Activated T-cell treated with anti-CD3 and anti-CD28 coated beads, Interleukin-2, amount 50 U/mL, for 4 hours (primary cell): ENCODE results near the gene MAPK11. TPM values are rescaled to one million over a fixed set of nuclear protein-coding genes. Genes with fewer than 3 reads are reported as not detected.

Source experiments
- ATAC-seq, 2 donors: fragments of 200-7000 bp; cut with Tn5 transposase; one replicate each; pipeline ENCODE4 v1.10.0; 2021
- DNase-seq: peaks from one replicate; pipeline ENCODE4 v3.0.0-alpha.2; 2020
- H3K27me3 Mint-ChIP-seq: one replicate; pipeline ENCODE4 v1.8.0; 2021; ENCODE audit warnings: low read depth, mixed read lengths
- H3K36me3 Mint-ChIP-seq: one replicate; pipeline ENCODE4 v1.8.0; 2022; ENCODE audit warnings: mixed read lengths; ENCODE audit not compliant: insufficient read depth
- H3K4me1 Mint-ChIP-seq: one replicate; pipeline ENCODE4 v1.8.0; 2021; ENCODE audit warnings: low read depth, mixed read lengths
- H3K4me3 Mint-ChIP-seq: one replicate; pipeline ENCODE4 v1.8.0; 2021; ENCODE audit warnings: mild to moderate bottlenecking, moderate library complexity, mixed read lengths
- H3K9me3 Mint-ChIP-seq: one replicate; pipeline ENCODE4 v1.8.0; 2021; ENCODE audit warnings: mixed read lengths
- total RNA-seq, 3 donors: library from RNA; stranded (reverse); gene quantifications; one replicate each; pipeline ENCODE4 v1.2.1, GENCODE V29; 2021

MAPK11 gene
- total RNA-seq, 3 donors from 2014 or later = 9.4 to 10.1 (median 9.8) TPM

DNA sequence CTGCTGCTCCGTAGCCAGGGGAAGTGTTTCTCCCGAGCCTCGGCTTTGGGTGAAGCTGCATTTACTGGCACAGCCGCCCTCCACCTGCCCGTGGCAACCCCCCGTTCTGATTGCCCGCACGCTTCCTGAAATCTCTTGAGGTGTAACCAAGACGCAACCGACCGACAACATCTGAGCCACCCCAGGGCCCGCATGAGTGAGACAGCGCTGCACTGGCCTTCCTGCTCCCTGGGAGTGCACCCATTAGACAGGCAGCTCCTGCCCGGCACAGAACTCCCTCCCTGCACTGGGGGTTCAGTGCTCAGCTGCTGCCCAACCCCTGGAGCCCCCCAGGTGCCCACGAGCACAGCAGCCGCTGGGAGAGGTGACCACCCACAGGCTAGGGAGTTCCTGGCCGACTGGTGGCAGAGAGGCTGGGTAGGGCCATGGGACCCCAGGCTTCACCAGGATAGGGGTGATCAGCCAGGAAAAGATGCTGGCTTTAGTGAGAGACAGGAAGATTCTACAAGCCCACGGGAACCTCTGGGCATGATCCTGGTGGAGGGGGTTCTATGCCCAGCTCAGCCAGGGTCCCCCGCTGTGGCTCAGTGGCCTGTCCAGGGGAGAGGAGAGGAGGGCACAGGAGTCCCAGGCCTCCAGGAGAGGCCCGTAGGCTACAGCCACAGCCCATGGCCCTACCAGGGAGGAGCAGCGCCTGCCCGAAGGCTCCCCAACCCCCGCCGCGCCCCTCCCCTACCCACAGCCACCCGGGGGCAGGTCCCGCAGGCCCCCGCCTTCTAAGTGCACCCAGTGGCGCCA is 22.7 kb upstream of the MAPK11 start:
- H3K4me1 Mint-ChIP-seq = peaks cover 5% of the 10 kb centered on the region
- no peaks in the 10 kb centered on the region for H3K36me3 Mint-ChIP-seq
- no peak for DNase-seq
- peaks cover 26% of the 10 kb centered on the region for H3K27me3 Mint-ChIP-seq
- H3K4me3 Mint-ChIP-seq = peak overlapping the region; percentile 16
- ATAC-seq = peak in 1 of 2 donors; percentile 19
- H3K9me3 Mint-ChIP-seq = no peaks in the 10 kb centered on the region

DNA sequence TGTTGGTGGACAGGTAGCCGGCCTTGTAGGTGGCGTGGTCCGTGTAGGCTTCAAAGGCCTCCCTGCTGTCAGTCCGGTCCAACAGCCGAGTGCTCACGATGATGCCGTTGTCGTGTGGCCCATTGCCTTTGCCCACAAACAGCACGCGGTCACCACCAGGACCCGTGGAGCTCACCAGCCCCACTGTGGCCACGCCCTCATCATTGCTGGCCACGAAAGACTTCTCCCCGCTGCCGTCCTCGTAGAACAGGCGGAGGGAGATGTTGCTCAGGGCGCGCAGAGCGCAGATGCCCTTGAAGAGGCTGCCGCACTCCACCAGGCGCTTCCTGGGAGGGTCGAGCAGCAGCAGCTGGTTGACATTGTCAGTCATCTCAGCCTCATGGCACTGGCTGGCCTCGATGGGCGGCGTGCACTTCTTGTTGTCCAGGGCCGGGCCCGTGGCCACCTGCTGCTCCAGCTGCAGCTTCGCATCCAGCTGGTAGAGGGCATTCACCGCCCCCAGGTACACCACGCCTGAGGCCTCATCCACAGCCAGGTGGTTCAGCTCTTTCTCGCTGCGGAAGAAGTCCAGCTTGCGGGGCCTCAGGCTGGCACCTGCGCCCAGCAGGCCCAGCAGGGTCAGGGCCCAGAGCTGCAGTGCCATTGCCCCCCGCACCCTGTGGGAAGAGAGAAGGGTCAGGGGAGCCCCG is 19.9 kb upstream of the MAPK11 start:
- peaks cover 5% of the 10 kb centered on the region for H3K4me1 Mint-ChIP-seq
- H3K27me3 Mint-ChIP-seq = peaks cover 19% of the 10 kb centered on the region
- no peaks in the 10 kb centered on the region for H3K9me3 Mint-ChIP-seq
- DNase-seq (no peak), ATAC-seq (no peak)
- no peak overlapping the region for H3K4me3 Mint-ChIP-seq
- H3K36me3 Mint-ChIP-seq = no peaks in the 10 kb centered on the region

DNA sequence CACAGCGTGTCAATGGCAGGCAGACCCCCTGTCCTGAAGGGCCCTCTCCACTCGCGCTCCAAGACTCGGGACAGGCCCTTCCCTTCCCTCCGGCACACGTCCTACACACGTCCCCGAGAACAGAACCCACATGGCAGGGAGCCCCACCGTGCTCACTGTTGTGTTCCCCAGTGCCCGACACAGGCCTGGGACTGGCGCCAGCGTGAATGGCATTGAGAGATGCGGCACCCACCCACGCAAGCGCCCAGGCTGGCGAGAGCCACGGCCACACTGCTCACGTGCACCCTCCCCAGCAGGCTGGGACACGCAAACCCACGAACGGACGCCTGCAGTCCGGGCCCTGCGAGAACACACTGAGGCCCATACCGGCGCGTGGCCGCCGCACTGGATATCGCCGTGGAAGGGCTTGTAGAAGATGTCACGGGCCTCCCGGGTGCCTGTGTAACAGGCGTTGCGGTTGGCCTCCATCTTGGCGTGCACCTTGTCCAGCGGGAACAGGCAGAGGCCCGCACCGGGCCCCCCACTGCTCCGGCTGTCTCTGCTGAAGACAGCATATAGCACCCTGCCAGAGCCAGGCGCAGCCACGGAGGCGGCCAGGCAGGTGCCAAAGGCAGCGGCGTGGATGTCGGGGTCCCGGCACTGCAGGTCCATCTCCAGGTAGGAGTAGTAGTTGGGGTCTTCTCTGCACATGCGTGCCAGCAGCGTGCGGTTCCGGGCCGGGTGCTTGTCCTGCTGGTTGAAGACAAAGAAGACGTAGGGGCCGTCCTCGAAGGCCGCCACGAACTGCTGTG is 19.2 kb upstream of the MAPK11 start:
- Mint-ChIP-seq H3K27me3 (peaks cover 19% of the 10 kb centered on the region), H3K9me3 (no peaks in the 10 kb centered on the region), H3K4me3 (no peak overlapping the region), H3K36me3 (no peaks in the 10 kb centered on the region), H3K4me1 (peaks cover 5% of the 10 kb centered on the region)
- no peak for DNase-seq
- ATAC-seq = no peak

DNA sequence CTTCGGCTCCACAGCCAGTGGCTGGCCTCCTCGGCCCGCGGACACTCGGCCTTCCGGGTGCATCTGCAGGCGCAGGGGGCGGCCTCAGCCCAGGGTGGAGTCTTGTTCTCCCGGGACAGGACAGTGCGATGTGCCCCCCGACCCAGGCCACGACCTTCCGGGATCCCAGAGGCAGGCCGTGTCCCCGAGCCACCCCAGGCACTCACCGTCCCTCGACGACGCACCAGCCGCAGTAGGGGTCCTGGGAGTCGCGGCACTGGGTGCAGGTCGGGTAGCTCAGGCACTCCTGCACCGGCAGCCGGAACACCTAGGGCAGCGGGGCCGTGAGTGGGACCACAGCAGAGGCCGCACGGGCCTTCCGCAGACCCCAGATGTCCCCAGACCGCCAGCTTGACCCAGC is 17.6 kb upstream of the MAPK11 start:
- DNase-seq (no peak), ATAC-seq (no peak)
- H3K4me1 Mint-ChIP-seq = peaks cover 3% of the 10 kb centered on the region
- no peaks in the 10 kb centered on the region for H3K36me3 Mint-ChIP-seq
- H3K9me3 Mint-ChIP-seq = no peaks in the 10 kb centered on the region
- H3K27me3 Mint-ChIP-seq = peaks cover 16% of the 10 kb centered on the region
- H3K4me3 Mint-ChIP-seq = no peak overlapping the region

DNA sequence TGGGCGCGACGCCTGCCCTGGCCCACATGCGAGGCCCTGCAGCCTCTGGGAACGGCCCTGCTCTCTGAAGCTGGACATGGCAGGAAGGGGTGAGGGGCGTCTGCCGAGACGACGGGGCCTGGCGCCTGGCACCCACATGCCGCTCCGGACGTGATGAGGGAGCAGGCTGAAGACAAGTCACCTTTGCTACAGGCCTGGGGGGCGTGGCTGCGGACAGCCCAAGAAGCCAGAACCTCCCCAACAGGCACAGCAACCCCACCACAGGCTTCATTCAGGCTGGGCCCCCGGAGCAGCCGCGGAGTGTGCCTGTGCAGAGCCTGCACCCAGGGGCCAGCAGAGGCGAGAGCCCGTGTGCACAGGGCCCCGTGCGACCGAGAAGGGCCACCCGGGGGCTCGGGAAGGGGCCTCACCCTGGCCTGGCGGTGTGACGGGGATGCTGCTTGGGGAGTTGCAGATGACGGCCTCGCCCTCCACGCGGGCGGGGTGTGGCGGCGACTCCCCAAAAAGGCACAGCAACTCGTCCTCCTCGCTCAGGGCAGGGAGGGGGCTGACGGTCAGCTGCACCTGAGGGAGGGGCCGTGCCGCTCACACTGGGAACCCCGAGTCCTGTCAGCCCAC is 16.6 kb upstream of the MAPK11 start:
- Mint-ChIP-seq H3K4me3 (no peak overlapping the region), H3K4me1 (no peaks in the 10 kb centered on the region), H3K36me3 (no peaks in the 10 kb centered on the region), H3K9me3 (no peaks in the 10 kb centered on the region), H3K27me3 (peaks cover 8% of the 10 kb centered on the region)
- DNase-seq (no peak), ATAC-seq (no peak)

DNA sequence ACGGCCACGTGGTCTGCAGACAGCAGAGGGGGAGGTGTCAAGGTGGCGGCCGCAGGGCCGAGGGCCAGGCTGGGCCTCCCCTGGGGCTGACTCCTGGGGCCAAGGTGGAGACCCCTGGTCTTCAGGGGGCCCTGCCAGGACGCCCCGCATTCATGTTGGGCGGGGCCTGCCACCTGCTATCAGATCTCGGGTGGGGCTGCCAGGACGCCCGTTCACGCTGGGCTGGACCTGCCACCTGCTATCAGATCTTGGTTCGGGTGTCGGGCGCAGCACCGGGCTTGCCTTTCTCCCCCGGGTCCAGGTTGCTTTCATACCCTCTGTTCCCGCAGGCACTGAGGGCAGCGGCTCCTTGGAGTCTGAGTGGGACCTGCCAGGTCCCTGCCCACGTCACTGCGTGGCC is 16.1 kb upstream of the MAPK11 start:
- Mint-ChIP-seq H3K4me1 (no peaks in the 10 kb centered on the region), H3K4me3 (no peak overlapping the region), H3K9me3 (no peaks in the 10 kb centered on the region), H3K36me3 (no peaks in the 10 kb centered on the region), H3K27me3 (peaks cover 2% of the 10 kb centered on the region)
- no peak for DNase-seq
- no peak for ATAC-seq

DNA sequence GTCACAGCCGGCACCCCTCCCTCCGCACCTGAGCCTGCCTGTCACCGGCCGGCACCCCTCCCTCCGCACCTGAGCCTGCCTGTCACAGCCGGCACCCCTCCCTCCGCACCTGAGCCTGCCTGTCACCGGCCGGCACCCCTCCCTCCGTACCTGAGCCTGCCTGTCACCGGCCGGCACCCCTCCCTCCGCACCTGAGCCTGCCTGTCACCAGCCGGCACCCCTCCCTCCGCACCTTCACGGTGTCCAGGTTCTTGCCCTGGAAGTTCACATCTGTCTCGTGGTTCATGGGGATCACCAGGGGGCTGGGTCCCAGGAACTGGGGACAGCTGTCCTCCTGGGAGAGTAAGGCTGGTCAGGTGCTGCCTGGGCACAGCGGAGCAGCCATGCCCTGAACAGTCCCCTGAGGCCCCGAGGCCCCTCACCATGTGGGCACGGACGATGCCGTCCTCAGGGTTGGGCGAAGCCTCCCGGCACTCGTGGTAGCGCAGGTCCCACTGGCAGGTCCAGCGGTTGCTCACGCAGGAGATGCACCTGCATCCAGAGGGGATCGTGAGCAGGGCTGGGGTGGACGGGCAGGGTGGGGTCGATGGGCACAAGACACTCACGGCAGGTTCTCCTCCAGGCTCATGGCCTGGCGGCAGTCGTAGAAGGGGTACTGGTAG is 15.5 kb upstream of the MAPK11 start:
- no peak for DNase-seq
- no peak overlapping the region for H3K4me3 Mint-ChIP-seq
- H3K9me3 Mint-ChIP-seq = no peaks in the 10 kb centered on the region
- H3K4me1 Mint-ChIP-seq = no peaks in the 10 kb centered on the region
- no peaks in the 10 kb centered on the region for H3K36me3 Mint-ChIP-seq
- no peaks in the 10 kb centered on the region for H3K27me3 Mint-ChIP-seq
- ATAC-seq = no peak

DNA sequence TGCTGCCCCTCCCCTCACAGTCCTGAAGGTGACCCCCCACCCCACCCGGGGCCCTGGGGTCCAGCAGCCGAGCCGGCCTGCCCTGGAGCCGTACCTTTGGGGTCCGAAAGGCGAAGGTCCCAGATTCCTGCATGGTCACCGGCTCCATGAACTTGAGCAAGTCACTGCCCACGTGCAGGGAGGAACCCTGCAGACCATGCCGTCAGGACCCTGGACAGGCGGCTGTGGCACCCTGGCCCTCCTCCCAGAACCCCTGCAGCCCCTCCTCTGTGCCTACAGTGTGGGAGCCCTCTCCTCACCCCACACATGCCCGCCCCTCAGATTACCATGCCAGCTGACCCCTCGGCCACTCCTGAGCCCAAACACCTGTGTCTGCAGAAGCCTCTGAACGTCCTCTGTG is 14.3 kb upstream of the MAPK11 start:
- Mint-ChIP-seq H3K4me3 (no peak overlapping the region), H3K4me1 (no peaks in the 10 kb centered on the region)
- no peak for ATAC-seq

DNA sequence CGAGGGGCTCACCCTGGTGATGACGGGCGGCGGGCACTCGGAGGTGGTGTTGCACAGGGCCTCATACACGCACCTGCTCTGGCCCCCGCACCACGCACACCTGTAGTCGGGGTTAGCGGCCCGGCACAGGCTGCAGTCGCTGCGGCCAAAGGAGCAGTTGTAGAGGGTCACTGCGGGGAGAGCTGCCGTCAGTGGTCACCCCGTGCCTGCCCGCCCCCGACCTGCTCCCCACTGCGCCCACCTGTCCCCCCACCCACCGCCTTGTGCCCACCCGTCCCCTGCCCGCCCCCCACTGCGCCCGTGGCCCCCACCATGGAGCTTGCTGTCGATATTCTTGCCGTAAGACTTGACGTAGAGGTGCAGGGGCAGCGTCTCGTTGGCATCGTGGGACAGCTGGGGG is 13.6 kb upstream of the MAPK11 start:
- Mint-ChIP-seq H3K36me3 (no peaks in the 10 kb centered on the region), H3K27me3 (no peaks in the 10 kb centered on the region), H3K4me1 (no peaks in the 10 kb centered on the region), H3K4me3 (no peak overlapping the region), H3K9me3 (no peaks in the 10 kb centered on the region)
- ATAC-seq (no peak), DNase-seq (no peak)

More for the DNA sequence above, 14.3 kb upstream of the MAPK11 start:
- no peaks in the 10 kb centered on the region for H3K36me3 Mint-ChIP-seq
- no peak for DNase-seq
- no peaks in the 10 kb centered on the region for H3K9me3 Mint-ChIP-seq
- H3K27me3 Mint-ChIP-seq = no peaks in the 10 kb centered on the region

DNA sequence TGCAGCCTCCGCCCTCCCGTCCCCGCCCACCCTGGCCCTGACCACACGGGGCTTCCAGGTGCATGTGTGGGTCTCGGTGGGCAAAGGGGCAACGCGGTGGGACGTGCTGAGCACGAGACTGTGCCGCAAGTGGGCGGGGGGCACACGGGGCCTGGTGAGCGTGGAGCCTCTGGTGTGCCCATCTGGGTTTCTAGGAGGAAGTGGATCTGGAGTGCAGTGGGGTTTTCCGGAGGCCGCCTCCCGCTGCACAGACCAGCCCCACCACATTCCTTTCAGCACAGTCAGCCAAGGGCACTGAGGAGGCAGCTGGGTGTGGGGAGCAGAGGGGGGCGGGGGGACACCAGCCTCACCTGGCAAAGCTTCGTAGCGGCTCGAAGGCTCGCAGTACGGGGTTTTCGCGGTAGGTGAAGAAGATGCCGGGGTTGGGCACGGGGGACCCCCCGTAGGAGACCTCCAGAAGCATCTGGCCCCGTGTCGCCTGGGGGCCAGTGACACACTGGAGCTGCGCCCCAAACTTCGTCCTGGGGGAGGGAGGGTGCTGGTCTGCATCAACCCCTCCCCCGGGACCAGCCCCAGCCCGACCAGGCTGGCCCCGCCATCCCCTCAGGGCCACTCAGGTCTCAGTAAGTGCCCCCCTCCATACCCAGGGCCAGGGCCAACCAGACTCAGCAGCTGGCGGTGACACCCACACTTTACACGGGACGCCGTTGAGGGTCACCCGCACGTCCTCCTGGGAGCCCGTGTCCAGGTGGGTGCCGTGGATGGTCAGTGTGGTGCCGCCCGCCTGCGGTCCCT is 12.4 kb upstream of the MAPK11 start:
- Mint-ChIP-seq H3K36me3 (no peaks in the 10 kb centered on the region), H3K27me3 (no peaks in the 10 kb centered on the region), H3K4me3 (no peak overlapping the region), H3K9me3 (no peaks in the 10 kb centered on the region), H3K4me1 (no peaks in the 10 kb centered on the region)
- DNase-seq (no peak), ATAC-seq (no peak)

DNA sequence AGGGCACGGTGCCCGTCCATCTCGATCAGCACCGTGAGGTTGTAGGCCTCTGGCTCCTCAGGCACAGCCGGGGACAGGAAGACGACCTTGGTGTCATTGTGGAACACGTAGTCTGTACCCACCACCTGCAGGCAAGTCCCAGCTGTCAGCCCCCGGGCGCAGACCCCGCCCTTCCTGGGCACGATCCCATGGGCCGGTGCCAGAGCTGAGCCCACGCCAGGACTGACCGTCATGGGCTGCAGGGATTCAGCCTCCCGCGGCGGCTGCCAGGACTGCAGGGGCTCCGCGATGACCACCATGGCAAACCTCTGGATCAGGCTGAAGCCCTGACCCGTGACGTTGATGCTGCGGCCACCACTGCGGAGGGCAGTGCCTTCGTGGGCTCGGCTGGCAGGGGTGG is 11.8 kb upstream of the MAPK11 start:
- DNase-seq (no peak), ATAC-seq (no peak)
- no peaks in the 10 kb centered on the region for H3K9me3 Mint-ChIP-seq
- no peak overlapping the region for H3K4me3 Mint-ChIP-seq
- no peaks in the 10 kb centered on the region for H3K27me3 Mint-ChIP-seq
- H3K36me3 Mint-ChIP-seq = no peaks in the 10 kb centered on the region
- no peaks in the 10 kb centered on the region for H3K4me1 Mint-ChIP-seq

DNA sequence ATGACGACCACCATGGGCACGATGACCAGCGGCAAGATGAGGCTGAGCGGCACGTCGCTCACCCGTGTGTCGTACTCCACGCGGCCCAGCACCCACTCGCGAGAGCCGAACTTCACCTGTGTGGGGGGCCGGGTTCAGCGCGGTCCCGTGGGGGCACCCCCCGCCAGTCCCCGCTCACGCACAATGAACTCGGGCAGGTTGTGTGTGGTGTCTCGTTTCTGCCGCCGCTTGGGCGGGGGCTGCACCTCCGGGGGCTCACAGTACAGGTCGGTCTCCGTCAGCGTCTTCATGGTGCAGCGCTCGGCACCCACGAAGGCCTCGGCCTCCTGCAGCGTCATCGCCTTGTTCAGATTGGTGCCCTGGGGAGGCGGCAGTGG is 11.2 kb upstream of the MAPK11 start:
- no peaks in the 10 kb centered on the region for H3K27me3 Mint-ChIP-seq
- H3K4me3 Mint-ChIP-seq = no peak overlapping the region
- no peaks in the 10 kb centered on the region for H3K4me1 Mint-ChIP-seq
- DNase-seq (no peak), ATAC-seq (no peak)
- no peaks in the 10 kb centered on the region for H3K36me3 Mint-ChIP-seq
- no peaks in the 10 kb centered on the region for H3K9me3 Mint-ChIP-seq

DNA sequence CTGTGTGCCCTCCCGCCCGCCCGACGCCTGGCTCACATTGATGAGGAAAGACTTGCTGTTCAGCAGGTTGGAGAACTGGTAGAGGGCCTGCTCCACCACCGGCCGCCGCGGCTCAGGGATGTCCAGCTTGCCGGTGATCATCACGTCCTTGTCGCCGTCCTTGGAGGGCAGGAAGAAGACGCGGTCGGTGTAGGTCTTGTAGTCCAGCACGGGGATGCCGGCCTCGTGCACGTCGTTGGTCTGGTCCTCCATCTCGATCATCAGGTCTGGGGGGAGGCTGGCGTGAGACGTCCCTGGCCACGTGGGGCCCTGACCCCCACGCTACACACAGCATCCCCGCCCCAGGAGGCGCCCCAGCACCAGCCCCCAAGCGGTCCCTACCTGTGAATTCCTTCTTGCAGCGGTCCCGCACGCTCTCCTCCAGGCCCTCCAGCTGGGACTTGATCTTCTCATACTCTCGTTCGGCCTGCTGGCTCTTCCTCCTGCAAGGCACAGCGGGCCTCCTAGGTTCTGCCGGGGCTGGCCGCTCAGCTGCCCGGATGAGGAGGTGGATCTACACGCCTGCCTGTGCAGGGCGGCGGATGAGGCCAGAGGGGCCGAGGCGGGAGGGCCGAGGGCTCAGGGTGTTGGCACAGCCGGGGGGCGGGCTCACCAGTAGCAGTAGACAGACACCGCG is 10.7 kb upstream of the MAPK11 start:
- no peaks in the 10 kb centered on the region for H3K36me3 Mint-ChIP-seq
- no peaks in the 10 kb centered on the region for H3K9me3 Mint-ChIP-seq
- H3K4me1 Mint-ChIP-seq = no peaks in the 10 kb centered on the region
- ATAC-seq (no peak), DNase-seq (no peak)
- H3K27me3 Mint-ChIP-seq = no peaks in the 10 kb centered on the region
- H3K4me3 Mint-ChIP-seq = no peak overlapping the region
